Measurements from ENCODE around the gene NBEA.

DNA sequence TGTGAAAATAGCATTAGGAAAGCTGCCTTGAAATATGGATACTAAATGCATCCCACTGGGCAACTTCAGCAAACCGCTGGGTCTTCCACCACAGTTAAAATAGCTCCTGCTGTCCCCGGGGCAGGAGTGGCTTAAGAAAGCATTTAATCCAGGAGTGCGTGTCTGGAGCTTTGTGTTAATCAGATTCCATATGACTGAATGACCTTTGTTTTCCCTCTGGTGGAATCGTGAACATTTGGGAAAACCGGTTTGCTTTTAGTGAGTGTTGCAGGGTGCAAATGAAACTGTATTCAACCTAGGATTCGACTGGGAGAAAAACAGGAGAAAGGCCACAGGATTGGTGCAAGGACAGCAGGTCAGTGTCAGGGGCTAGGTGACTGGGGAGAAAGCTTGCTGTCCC is 772.1 kb downstream of the NBEA start:
- TF ChIP-seq, protein P1, sequence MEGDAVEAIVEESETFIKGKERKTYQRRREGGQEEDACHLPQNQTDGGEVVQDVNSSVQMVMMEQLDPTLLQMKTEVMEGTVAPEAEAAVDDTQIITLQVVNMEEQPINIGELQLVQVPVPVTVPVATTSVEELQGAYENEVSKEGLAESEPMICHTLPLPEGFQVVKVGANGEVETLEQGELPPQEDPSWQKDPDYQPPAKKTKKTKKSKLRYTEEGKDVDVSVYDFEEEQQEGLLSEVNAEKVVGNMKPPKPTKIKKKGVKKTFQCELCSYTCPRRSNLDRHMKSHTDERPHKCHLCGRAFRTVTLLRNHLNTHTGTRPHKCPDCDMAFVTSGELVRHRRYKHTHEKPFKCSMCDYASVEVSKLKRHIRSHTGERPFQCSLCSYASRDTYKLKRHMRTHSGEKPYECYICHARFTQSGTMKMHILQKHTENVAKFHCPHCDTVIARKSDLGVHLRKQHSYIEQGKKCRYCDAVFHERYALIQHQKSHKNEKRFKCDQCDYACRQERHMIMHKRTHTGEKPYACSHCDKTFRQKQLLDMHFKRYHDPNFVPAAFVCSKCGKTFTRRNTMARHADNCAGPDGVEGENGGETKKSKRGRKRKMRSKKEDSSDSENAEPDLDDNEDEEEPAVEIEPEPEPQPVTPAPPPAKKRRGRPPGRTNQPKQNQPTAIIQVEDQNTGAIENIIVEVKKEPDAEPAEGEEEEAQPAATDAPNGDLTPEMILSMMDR (IDR thresholded peaks at IDR 0.05; ENCODE audit: poor library complexity), result no peak
- TF ChIP-seq EZH2phosphoT487 (IDR thresholded peaks at IDR 0.05; ENCODE audit: low read depth, severe bottlenecking, unreplicated experiment), result no peak
- TF ChIP-seq EZH2 (IDR thresholded peaks at IDR 0.05; ENCODE audit: borderline replicate concordance), result no peak

All from hepatocyte (in vitro differentiated cells).